HG03575 (cell line): ENCODE data around the gene CCDC141.
A peak's percentile ranks its signal among the peaks of the same experiment; 100 is the strongest.
"Not testable (repeated sequence)": the region's sequence is repeated elsewhere in the genome, so short reads cannot be mapped to it uniquely, and the experiment has no call there.

Experiments
- ATAC-seq: cut with Tn5 transposase; IDR thresholded peaks from one replicate; pipeline ENCODE4 v1.9.1; 2021; ENCODE audit not compliant: unreplicated experiment, insufficient number of reproducible peaks, low FRiP score; ENCODE audit errors: extremely low read depth

Gene CCDC141

DNA sequence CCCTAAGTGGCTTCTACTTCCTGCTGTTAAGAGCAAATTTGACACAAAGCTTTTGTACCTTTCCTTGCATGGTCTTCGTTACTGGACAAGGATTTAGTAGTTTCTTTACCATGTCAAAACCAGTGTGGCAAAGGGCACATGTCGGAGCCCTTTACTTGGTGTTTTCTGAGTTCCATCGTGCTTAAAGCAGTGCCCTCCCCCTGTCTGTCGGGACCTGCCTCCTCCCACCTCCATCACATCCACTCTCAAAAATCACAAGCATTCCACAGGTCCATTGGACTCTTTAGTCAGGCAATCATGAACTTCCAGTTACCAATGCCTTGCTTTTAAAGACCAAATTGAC, 763 bp downstream of the CCDC141 start:
- peak; percentile 20 for ATAC-seq

- ATAC-seq = no peak
Observed at GRCh38 chr2:179048099-179048498, 1.8 kb downstream of the CCDC141 start.

DNA sequence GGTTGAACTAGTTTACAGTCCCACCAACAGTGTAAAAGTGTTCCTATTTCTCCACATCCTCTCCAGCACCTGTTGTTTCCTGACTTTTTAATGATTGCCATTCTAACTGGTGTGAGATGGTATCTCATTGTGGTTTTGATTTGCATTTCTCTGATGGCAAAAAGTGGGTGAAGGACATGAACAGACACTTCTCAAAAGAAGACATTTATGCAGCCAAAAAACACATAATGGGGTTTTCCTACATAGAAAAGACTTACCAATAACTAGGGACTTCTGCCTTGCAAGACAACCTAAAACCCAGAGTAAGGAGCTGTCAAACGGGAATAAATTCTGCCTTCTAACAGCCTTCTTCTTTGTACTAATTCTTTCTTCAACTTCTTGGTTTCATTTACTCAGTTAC, 4.3 kb downstream of the CCDC141 start:
- ATAC-seq = not testable (repeated sequence)

- no peak for ATAC-seq
Observed at GRCh38 chr2:179044500-179044899, 5.4 kb downstream of the CCDC141 start.

GRCh38 chr2:179037807-179038206, 12.1 kb downstream of the CCDC141 start:
- ATAC-seq = no peak

DNA sequence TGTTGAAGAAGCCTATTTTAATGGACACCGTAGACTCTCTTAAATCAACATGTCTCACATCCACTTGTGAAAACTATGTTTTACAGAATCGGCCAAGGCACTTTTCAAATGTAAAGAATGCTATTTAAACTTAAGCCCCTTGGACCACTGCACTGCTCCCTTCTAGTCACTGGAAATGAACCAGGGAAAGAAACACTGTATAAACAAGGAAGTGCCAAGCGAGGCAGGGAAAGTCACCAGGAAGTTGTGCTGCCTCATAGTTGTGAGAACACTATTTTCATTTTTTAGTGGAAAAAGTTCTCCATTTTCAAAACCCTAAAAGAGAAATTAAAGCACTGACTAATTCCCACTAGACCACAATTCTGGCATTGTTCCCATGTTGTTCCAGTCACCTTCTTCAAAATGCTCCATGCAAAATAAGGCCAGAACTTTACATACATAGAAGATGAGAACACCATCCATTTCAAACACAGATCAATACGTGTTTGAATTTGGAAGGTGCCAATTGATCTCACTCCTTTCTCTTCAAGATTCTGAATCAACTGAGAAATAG, 13.5 kb downstream of the CCDC141 start:
- ATAC-seq = no peak

DNA sequence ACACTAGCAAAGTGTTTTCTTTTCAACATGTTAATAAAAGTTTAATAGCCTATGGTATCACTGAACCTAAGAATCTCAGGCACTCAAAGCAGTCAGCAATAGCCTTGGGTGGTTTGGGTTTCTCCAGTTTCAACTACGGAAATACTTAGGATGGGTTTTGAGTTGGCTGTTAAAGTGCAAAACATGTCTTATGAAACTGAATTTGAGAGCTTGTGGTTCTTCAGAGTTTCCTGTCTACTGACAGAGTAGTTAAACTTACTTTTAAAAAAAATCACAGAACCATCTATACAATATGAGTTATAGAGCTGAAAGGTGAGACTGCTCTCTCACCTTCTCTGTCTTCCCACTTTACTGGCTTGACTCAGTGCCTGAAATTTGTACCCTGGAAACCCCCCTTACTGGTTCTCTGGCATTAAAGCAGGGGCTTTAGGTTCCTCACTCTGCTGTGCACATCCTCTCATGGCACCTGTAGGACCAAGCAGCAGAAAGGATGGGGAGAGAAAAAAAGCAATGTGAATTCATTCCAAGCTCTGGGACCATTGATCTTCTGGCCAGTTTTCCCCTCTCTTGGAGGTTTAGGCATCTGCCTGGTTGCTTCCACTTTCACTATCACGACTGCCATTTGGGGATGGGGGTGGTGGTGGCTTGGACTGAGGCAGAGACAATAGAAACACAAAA, 18.1 kb downstream of the CCDC141 start:
- ATAC-seq = peak; percentile 99

DNA sequence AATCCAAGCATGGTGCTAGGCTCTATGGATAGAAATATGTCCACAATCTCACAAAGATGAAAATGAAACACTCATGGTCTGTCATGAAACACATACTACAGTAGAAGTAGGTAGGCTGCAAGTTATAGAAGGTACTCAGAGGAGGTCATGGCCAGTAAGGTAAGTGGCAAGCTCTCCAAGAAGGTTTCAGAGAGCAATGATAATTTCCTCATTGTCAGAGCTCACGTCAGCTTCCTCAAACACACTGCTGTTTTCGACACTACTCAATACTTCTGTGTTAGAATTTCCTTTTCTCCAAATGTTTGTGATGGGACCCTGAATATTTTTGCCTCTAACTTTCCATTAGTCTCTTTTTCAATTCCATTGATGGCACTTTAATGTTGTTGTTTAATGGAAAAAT, 25.5 kb downstream of the CCDC141 start:
- ATAC-seq = no peak

GRCh38 chr2:179022685-179023084, 27.3 kb downstream of the CCDC141 start:
- ATAC-seq = no peak

- ATAC-seq = peak; percentile 81
Observed at GRCh38 chr2:179021258-179021657, 28.7 kb downstream of the CCDC141 start.

DNA sequence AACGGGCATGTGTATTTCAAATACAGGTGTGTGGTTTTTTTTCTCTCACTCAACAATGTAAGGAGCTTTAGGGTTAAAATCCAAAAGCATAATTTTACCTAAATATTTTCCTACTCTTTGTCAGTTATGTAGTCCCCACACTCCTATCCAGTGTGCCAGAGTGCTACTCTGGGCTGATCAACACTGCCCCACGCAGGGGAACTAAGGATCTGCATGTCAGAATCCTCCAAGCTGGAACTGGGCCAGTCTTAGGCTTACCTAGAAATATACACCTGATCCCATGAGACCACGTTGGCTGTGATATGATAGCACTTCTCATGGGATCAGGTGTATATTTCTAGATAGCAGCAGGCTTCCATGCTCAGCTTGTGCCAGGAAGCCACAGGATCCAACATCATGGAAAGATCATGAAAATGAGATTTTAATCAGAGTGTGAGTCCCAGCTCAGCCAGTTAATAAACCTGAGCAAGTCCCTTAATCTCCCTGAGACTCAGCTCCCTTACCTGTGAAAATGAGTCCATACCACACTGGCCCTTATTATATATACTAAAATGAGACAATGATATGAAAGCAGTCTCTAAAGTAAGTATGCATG, 29.7 kb downstream of the CCDC141 start:
- ATAC-seq = peak; percentile 33

GRCh38 chr2:179019260-179019659, 30.7 kb downstream of the CCDC141 start:
- ATAC-seq = no peak

DNA sequence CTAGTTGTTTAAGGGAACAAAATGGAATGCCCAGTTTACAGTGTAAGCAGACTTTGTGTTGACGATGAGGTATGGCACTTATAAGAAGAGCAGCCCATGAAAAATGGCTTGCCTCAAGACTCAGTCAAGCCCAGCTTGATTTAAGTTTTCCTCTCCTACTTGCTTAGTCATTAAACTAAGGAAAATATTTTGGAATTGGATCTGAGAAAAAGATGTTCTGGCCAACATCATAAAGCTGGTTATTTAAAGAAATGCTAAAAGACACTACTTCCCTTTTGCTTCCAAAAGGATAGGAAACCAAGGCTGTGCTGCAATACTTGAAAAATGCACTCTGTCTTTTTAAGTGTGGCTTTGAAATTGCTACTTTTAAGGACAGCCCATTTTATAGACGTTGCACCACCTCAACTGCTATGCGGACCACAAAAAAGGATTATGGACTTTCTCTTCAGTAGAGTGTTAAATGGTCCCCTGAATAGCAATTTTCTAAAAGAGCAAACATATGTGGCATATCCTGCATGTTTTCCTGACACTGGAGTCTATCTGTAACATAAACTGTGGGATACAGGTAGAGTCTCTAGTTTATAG, 32.1 kb downstream of the CCDC141 start:
- no peak for ATAC-seq

- not testable (repeated sequence) for ATAC-seq
Observed at GRCh38 chr2:179014189-179014588, 35.7 kb downstream of the CCDC141 start.

DNA sequence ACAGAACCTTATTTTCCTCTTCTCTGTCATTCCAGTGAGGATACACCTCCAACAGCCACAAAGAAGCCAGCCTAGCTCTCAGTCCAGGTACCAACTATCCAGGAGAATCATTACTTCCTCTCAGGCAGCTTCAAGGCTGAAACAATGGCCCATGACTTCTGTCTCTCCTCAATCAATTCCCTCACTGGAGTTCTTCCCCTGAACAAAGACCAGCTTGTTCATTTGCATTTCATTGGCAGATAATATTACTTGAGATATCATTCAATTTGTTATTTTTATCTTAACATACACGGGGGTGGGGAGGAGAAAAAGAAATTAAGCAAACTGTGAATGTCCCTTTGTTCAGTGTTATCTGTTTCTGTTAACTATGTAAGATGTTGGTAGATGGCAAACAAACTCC, 44.0 kb downstream of the CCDC141 start:
- no peak for ATAC-seq

DNA sequence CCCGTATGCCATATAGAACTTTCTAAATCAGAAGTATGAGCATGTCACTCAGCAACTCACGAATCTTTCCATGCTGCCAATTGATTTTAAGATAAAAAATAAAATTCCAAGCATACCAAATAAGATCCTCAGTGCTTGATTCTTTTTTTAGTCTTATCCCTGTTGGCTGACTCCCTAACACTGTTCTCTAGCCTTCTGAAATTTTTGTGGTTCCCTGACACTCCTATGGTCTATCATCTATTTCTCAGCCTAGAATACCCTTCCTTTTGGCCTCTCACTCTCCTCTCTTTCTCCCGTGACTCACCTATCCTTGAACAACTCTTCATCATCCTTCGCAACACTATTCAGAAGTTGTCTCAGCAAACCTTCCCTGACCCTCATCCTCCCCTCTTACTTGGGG, 50.5 kb downstream of the CCDC141 start:
- no peak for ATAC-seq

DNA sequence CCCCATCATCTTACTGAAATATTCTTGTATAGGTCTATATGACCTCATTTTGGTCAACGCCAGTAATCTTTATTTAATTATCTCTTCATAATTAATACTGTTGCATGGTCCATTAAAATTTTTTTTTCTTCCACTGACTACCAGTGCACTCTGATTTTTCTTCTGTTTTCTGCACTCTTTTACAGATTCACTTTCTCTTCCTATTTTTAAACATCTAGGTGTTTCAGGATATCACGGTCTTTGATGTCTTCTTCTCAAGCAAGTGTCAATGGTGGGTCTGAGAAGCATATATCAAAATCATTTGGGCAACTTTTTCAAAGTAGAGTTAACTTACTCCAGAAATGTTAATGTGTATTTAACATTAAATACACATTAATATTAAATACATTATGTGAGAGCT, 51.4 kb downstream of the CCDC141 start:
- ATAC-seq = no peak

DNA sequence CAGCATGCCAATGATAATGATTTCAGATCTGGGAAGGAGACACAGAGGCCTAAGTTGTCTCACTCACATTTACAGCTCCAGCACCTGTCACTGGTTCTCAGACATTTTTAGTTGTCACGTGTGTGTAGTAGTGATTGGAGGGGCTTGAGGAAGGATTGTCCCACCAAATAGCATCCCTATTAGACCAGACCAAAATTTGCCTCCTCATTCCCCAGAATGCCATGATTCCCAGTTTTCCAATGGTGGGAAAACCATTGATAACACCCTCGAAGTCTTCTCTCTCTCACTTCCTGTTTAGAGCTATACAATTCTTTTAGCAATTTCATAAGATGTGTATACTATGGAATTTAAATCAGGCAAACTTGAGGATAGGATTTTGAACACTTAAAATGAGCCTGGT, 52.5 kb downstream of the CCDC141 start:
- ATAC-seq = no peak

DNA sequence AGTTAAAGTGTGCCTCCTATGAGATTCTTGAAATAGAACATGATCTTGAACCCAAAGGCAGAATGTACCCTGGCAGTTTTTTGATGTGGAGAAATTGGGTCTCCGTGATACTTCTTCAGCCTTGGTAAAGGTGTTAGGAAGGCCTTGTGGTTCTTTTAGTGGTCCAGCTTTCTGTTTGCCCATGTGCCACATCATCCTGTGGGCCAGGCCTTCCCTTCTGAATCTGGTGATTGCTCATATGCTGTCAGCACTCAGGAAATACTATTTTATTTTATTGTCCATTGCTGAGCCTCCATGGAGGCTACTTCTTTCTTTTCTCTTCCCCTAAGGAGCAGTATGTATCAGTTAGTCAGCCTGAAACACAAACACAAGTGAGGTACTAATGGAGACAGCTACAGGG, 52.9 kb downstream of the CCDC141 start:
- no peak for ATAC-seq

GRCh38 chr2:178994264-178994663, 55.7 kb downstream of the CCDC141 start:
- ATAC-seq = no peak
